ENCODE measurements around the gene C19orf25. TPM values are rescaled to one million over a fixed set of nuclear protein-coding genes. Genes with fewer than 3 reads are reported as not detected.

The C19orf25 gene
- polyA plus RNA-seq, 1 donor from 2014 or later = 80.2 TPM

DNA sequence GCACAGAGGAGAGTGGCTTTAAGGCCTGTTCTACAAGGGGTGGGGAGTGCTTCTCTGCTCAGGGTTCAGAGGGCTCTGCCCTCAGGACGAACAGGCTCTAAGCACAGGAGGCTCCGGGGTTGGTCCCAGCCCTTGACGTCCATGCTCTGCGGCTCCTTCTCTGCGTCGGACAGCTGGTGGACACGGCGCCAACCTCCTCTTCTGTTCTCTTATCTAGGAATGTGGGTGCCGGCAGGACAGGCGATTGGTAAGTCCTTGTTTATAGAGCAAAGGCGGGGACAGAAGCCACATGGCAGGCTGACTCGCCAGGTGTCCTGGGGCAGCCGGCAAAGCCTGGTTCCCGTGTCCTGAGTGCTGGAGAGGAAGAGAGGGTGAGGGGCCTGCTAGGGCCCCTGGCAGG, 49.3 kb downstream of the C19orf25 start:
- TF ChIP-seq RAD21 (conservative IDR thresholded peaks at IDR 0.05) = no peak
- no peak for TF ChIP-seq EP300 (conservative IDR thresholded peaks at IDR 0.05; ENCODE audit: poor library complexity, severe bottlenecking)
- no peak for TF ChIP-seq SMC3 (conservative IDR thresholded peaks at IDR 0.05; ENCODE audit: poor library complexity)
- no peak for TF ChIP-seq TAF1 (IDR thresholded peaks at IDR 0.05; ENCODE audit: low read depth)
- TF ChIP-seq, protein P1, sequence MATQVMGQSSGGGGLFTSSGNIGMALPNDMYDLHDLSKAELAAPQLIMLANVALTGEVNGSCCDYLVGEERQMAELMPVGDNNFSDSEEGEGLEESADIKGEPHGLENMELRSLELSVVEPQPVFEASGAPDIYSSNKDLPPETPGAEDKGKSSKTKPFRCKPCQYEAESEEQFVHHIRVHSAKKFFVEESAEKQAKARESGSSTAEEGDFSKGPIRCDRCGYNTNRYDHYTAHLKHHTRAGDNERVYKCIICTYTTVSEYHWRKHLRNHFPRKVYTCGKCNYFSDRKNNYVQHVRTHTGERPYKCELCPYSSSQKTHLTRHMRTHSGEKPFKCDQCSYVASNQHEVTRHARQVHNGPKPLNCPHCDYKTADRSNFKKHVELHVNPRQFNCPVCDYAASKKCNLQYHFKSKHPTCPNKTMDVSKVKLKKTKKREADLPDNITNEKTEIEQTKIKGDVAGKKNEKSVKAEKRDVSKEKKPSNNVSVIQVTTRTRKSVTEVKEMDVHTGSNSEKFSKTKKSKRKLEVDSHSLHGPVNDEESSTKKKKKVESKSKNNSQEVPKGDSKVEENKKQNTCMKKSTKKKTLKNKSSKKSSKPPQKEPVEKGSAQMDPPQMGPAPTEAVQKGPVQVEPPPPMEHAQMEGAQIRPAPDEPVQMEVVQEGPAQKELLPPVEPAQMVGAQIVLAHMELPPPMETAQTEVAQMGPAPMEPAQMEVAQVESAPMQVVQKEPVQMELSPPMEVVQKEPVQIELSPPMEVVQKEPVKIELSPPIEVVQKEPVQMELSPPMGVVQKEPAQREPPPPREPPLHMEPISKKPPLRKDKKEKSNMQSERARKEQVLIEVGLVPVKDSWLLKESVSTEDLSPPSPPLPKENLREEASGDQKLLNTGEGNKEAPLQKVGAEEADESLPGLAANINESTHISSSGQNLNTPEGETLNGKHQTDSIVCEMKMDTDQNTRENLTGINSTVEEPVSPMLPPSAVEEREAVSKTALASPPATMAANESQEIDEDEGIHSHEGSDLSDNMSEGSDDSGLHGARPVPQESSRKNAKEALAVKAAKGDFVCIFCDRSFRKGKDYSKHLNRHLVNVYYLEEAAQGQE (IDR thresholded peaks at IDR 0.05; ENCODE audit: borderline replicate concordance) = no peak
- TF ChIP-seq POLR2AphosphoS5 (IDR thresholded peaks at IDR 0.05) = no peak
- TF ChIP-seq, protein P2, sequence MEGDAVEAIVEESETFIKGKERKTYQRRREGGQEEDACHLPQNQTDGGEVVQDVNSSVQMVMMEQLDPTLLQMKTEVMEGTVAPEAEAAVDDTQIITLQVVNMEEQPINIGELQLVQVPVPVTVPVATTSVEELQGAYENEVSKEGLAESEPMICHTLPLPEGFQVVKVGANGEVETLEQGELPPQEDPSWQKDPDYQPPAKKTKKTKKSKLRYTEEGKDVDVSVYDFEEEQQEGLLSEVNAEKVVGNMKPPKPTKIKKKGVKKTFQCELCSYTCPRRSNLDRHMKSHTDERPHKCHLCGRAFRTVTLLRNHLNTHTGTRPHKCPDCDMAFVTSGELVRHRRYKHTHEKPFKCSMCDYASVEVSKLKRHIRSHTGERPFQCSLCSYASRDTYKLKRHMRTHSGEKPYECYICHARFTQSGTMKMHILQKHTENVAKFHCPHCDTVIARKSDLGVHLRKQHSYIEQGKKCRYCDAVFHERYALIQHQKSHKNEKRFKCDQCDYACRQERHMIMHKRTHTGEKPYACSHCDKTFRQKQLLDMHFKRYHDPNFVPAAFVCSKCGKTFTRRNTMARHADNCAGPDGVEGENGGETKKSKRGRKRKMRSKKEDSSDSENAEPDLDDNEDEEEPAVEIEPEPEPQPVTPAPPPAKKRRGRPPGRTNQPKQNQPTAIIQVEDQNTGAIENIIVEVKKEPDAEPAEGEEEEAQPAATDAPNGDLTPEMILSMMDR (IDR thresholded peaks at IDR 0.05; ENCODE audit: poor library complexity, severe bottlenecking) = no peak
- no peak for TF ChIP-seq EZH2 (IDR thresholded peaks at IDR 0.05; ENCODE audit: borderline replicate concordance, insufficient read depth, low read length, poor library complexity, severe bottlenecking)
- Histone ChIP-seq H3K9ac (ENCODE audit: low read length) (no peak overlapping the region), H3F3A (ENCODE audit: insufficient read depth, low read length, poor library complexity, severe bottlenecking) (no peaks in the 10 kb centered on the region), H3K4me2 (ENCODE audit: low read length) (no peak overlapping the region), H3K27ac (ENCODE audit: low read length) (no peak overlapping the region), H3K27me3 (ENCODE audit: insufficient read depth, low read depth, low read length) (no peaks in the 10 kb centered on the region), H3K79me2 (replicated peaks; ENCODE audit: insufficient read depth, low read length) (no peaks in the 10 kb centered on the region), H3K9me3 (ENCODE audit: low read length) (no peaks in the 10 kb centered on the region), H2AFZ (ENCODE audit: low read depth, low read length) (no peak overlapping the region), H3K36me3 (ENCODE audit: insufficient read depth, low read length) (no peaks in the 10 kb centered on the region), H3K4me3 (ENCODE audit: low read length) (no peak overlapping the region), H3K9me2 (ENCODE audit: insufficient read depth, low read length) (no peaks in the 10 kb centered on the region), H4K20me1 (ENCODE audit: insufficient read depth) (no peaks in the 10 kb centered on the region)

- no peaks in the 10 kb centered on the region for H3K27me3 ChIP-seq (ENCODE audit: insufficient read depth, low read depth, low read length)
- no peaks in the 10 kb centered on the region for H3K36me3 ChIP-seq (ENCODE audit: insufficient read depth, low read length)
- no peak overlapping the region for H3K4me2 ChIP-seq (ENCODE audit: low read length)
- H4K20me1 ChIP-seq (ENCODE audit: insufficient read depth) = no peaks in the 10 kb centered on the region
- no peaks in the 10 kb centered on the region for H3K9me3 ChIP-seq (ENCODE audit: low read length)
- H3F3A ChIP-seq (ENCODE audit: insufficient read depth, low read length, poor library complexity, severe bottlenecking) = no peaks in the 10 kb centered on the region
- H3K79me2 ChIP-seq (replicated peaks; ENCODE audit: insufficient read depth, low read length) = no peaks in the 10 kb centered on the region
- H3K27ac ChIP-seq (ENCODE audit: low read length) = no peak overlapping the region
- H3K9ac ChIP-seq (ENCODE audit: low read length) = no peak overlapping the region
- no peaks in the 10 kb centered on the region for H3K9me2 ChIP-seq (ENCODE audit: insufficient read depth, low read length)
- H2AFZ ChIP-seq (ENCODE audit: low read depth, low read length) = no peak overlapping the region
- TF ChIP-seq EZH2 (IDR thresholded peaks at IDR 0.05; ENCODE audit: borderline replicate concordance, insufficient read depth, low read length, poor library complexity, severe bottlenecking) (no peak), EP300 (conservative IDR thresholded peaks at IDR 0.05; ENCODE audit: poor library complexity, severe bottlenecking) (no peak), TAF1 (IDR thresholded peaks at IDR 0.05; ENCODE audit: low read depth) (no peak), MXI1 (conservative IDR thresholded peaks at IDR 0.05; ENCODE audit: poor library complexity, severe bottlenecking) (no peak), SMC3 (conservative IDR thresholded peaks at IDR 0.05; ENCODE audit: poor library complexity) (no peak), POLR2AphosphoS5 (IDR thresholded peaks at IDR 0.05) (no peak), RAD21 (conservative IDR thresholded peaks at IDR 0.05) (no peak)
- TF ChIP-seq, protein P1 (IDR thresholded peaks at IDR 0.05; ENCODE audit: borderline replicate concordance) = no peak
- TF ChIP-seq, protein P2 (IDR thresholded peaks at IDR 0.05; ENCODE audit: poor library complexity, severe bottlenecking) = no peak
- no peak overlapping the region for H3K4me3 ChIP-seq (ENCODE audit: low read length)
These were observed 50.1 kb downstream of the C19orf25 start for GRCh38 chr19:1428738-1429391.
